Left lung (tissue), 10 donors: ENCODE results near the gene KCNIP4. TPM values are rescaled to one million over a fixed set of nuclear protein-coding genes. Genes with fewer than 3 reads are reported as not detected.

Experiments
- ATAC-seq: fragments of 200-7000 bp; cut with Tn5 transposase; one replicate; pipeline ENCODE4 v1.9.1; 2020; ENCODE audit warnings: moderate library complexity
- DNase-seq, 4 donors: peaks; one replicate each; pipeline ENCODE4 v3.0.0-alpha.2; 2013 to 2020
- H3K27ac ChIP-seq, 2 donors: fragments of 200-600 bp; sonication (generic) in 1 of 2; one replicate each; pipeline versions ENCODE4 v1.5.0 to v1.8.0; 2020 to 2021
- H3K27me3 ChIP-seq, 2 donors: fragments of 200-600 bp; sonication (generic) in 1 of 2; one replicate each; pipeline versions ENCODE4 v1.5.0 to v1.8.0; 2020 to 2021
- H3K36me3 ChIP-seq, 2 donors: fragments of 200-600 bp; sonication (generic) in 1 of 2; one replicate each; pipeline versions ENCODE4 v1.5.0 to v1.8.0; 2020 to 2021
- H3K4me1 ChIP-seq, 2 donors: fragments of 200-600 bp; one replicate each; pipeline ENCODE4 v1.8.0; 2021
- H3K4me3 ChIP-seq, 2 donors: fragments of 200-600 bp; sonication (generic) in 1 of 2; one replicate each; pipeline versions ENCODE4 v1.5.0 to v1.8.0; 2020 to 2021; ENCODE audit warnings: mild to moderate bottlenecking in 1 of 2
- H3K9me3 ChIP-seq, 2 donors: fragments of 200-600 bp; sonication (generic) in 1 of 2; one replicate each; pipeline versions ENCODE4 v1.5.0 to v1.8.0; 2020 to 2021
- intact Hi-C, 2 donors: fragments of 100-400 bp; cut with DNase I; formaldehyde crosslinking; loops; one replicate each; pipeline versions ENCODE4 v1.11.2 to v1.14.2; 2022
- polyA plus RNA-seq, 6 donors: library from polyadenylated mRNA; unstranded; fragments of 120-200 nt; gene quantifications; one replicate each; pipeline ENCODE4 v1.2.1, GENCODE V29; 2013; ENCODE audit not compliant: insufficient read length in 6 of 6
- total RNA-seq, 2 donors: library from RNA; stranded (reverse); fragmentation: NEBNext Ultra II Directional; extraction: Animal tissue kit (Norgen Biotek cat#: 25700); gene quantifications; one replicate each; pipeline ENCODE4 v1.2.1, GENCODE V29; 2021
- TF ChIP-seq, protein P1 (sequence below), 2 donors: fragments of 200-600 bp; sonication (generic) in 1 of 2; IDR thresholded peaks; one replicate each; pipeline versions ENCODE4 v1.5.0 to v1.8.0; 2021; ENCODE audit warnings: antibody characterized with exemption in 2 of 2
- donor health status: DM: no; HTN: yes; CAD: no.
- donor health status: DM: no; HTN: no; CAD: no.

The KCNIP4 gene
- total and polyA plus RNA-seq, 8 donors: 2.8 to 5.4 (median 4.9) TPM; not detected in 2

DNA sequence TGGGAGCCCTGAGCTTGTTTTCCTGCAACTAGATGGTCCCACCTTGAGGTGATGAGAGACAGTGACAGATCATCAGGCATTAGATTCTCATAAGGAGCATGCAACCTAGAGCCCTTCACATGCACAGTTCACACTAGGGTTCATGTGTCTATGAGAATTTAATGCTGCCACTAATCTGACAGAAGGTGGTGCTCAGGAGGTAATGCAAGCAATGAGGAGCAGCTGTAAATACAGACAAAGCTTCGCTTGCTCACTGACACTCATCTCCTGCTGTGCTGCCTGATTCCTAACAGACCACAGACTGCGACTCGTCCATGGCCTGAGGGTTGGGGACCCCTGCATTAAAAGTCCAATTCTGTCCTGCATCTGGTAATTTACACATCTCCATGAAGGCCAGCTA, 141.6 kb downstream of the KCNIP4 start:
- TF ChIP-seq, protein P1, sequence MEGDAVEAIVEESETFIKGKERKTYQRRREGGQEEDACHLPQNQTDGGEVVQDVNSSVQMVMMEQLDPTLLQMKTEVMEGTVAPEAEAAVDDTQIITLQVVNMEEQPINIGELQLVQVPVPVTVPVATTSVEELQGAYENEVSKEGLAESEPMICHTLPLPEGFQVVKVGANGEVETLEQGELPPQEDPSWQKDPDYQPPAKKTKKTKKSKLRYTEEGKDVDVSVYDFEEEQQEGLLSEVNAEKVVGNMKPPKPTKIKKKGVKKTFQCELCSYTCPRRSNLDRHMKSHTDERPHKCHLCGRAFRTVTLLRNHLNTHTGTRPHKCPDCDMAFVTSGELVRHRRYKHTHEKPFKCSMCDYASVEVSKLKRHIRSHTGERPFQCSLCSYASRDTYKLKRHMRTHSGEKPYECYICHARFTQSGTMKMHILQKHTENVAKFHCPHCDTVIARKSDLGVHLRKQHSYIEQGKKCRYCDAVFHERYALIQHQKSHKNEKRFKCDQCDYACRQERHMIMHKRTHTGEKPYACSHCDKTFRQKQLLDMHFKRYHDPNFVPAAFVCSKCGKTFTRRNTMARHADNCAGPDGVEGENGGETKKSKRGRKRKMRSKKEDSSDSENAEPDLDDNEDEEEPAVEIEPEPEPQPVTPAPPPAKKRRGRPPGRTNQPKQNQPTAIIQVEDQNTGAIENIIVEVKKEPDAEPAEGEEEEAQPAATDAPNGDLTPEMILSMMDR (IDR thresholded peaks at IDR 0.05): no peak
- Histone ChIP-seq H3K27ac (no peak overlapping the region), H3K9me3 (no peaks in the 10 kb centered on the region), H3K4me3 (no peak overlapping the region), H3K27me3 (no peaks in the 10 kb centered on the region), H3K36me3 (no peaks in the 10 kb centered on the region), H3K4me1 (no peaks in the 10 kb centered on the region)
- intact Hi-C loops: no loop called here
- DNase-seq: no peak
- ATAC-seq: no peak

DNA sequence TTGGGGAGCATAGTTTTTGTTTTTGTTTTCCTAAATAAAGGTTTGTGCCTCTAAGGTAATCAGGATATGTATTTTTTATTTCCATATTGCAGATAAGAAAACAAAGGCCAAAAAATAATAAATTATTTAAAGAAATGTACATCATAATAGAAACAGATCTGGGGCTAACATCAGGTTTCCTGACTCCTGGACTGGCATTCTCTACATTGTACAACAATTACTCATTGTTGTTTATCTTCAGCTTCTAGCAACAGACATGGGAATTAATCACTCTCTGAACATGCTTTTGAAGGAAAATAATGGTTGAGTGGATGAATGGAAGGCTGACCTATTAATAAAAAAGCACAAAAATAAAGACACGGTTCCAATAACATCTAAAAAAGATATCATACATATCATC, 146.2 kb downstream of the KCNIP4 start:
- no peaks in the 10 kb centered on the region for H3K4me1 ChIP-seq
- DNase-seq: no peak
- no peak for ATAC-seq

DNA sequence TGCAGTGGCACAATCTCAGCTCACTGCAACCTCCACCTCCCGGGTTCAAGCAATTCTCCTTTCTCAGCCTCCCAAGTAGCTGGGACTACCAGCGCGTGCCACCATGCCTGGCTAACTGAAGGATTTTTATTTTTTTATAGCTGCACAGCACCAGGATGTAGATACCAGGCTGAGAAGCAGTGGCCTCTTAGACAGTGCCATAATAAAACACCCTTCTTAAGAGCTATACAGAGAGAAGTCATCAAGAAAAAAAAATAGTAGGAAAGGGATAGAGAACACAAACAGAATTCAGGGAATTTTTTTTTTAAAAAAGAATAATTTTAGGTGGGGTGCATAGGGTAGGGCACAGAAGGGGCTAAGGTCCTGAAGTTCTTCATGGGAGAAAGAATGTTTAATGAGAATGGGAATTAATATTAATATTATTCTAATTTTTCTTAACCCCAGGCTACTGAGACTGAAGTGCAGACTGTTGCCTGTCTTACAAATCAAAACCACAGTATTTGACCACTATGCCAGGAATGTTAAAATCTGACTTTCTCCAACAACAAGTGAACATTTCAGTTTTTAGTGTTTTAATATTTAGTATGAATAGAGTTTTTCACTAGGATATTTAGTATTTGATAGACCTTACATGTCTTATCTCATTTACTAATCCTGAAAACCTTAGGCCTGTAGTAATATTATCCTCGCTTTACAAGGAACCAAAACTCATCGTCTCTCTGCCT, 146.7 kb downstream of the KCNIP4 start:
- TF ChIP-seq, protein P1 (IDR thresholded peaks at IDR 0.05): no peak
- Histone ChIP-seq H3K9me3 (no peaks in the 10 kb centered on the region), H3K4me3 (no peak overlapping the region), H3K27ac (no peak overlapping the region), H3K27me3 (no peaks in the 10 kb centered on the region), H3K4me1 (no peaks in the 10 kb centered on the region), H3K36me3 (no peaks in the 10 kb centered on the region)
- DNase-seq: no peak
- intact Hi-C loops: no loop called here
- no peak for ATAC-seq

More for the DNA sequence above, 146.2 kb downstream of the KCNIP4 start:
- intact Hi-C loops: no loop called here
- no peaks in the 10 kb centered on the region for H3K9me3 ChIP-seq
- no peak overlapping the region for H3K4me3 ChIP-seq
- TF ChIP-seq, protein P1 (IDR thresholded peaks at IDR 0.05): no peak
- H3K36me3 ChIP-seq: no peaks in the 10 kb centered on the region
- no peak overlapping the region for H3K27ac ChIP-seq
- no peaks in the 10 kb centered on the region for H3K27me3 ChIP-seq

DNA sequence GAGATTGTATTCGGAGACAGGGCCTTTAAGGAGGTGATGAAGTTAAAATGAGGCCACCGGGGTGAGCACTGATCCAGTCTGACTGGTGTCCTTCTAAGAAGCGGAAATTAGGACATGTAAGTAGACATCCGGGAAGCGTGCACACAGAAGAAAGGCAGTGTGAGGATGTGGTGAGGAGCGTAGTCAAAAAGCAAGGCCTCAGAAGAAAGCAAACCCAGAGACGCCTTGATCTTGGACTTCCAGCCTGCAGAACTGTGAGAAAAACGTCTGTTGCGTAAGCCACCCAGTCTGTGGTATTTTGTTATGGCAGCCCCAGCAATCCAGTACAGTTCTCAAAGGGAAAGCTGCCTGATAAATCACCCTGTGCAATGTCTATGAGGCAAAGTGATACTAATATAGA, 153.5 kb downstream of the KCNIP4 start:
- no peaks in the 10 kb centered on the region for H3K4me1 ChIP-seq
- no peak overlapping the region for H3K27ac ChIP-seq
- H3K36me3 ChIP-seq: no peaks in the 10 kb centered on the region
- intact Hi-C loops: loop anchor here in 1 of 2 donors (10.0 kb wide), 1 partner anchor 590 kb away; no protein-coding TSS in a partner anchor
- no peak overlapping the region for H3K4me3 ChIP-seq
- no peaks in the 10 kb centered on the region for H3K9me3 ChIP-seq
- no peak for DNase-seq
- no peak for ATAC-seq
- H3K27me3 ChIP-seq: no peaks in the 10 kb centered on the region
- TF ChIP-seq, protein P1 (IDR thresholded peaks at IDR 0.05): no peak

DNA sequence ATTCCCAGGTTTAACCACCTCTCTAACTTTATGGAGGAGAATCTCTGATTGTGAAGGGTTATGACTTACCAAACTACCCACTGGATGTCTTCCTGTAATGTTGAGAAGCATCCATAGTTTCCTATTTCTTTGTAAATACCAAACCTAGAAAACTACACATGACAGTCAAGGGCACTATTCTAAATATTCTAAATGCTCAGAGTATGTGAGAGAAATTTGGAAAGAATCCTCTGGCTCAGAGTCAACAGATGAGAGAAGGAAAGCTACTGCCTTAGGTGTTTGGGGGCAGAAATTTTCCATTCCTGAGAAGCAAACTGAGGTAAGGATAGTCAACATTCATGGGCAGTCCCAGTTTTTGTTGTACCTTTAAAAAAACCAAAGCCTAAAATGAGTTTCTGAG, 155.8 kb downstream of the KCNIP4 start:
- no peaks in the 10 kb centered on the region for H3K36me3 ChIP-seq
- no peaks in the 10 kb centered on the region for H3K27me3 ChIP-seq
- DNase-seq: no peak
- H3K4me3 ChIP-seq: no peak overlapping the region
- TF ChIP-seq, protein P1 (IDR thresholded peaks at IDR 0.05): no peak
- ATAC-seq: no peak
- intact Hi-C loops: loop anchor here in 1 of 2 donors (10.0 kb wide), 1 partner anchor 592 kb away; no protein-coding TSS in a partner anchor
- no peaks in the 10 kb centered on the region for H3K9me3 ChIP-seq
- H3K4me1 ChIP-seq: no peaks in the 10 kb centered on the region
- no peak overlapping the region for H3K27ac ChIP-seq
